Medulla oblongata (tissue), 1 donor: ENCODE data around the gene SRPK2.
A peak's percentile ranks its signal among the peaks of the same experiment; 100 is the strongest.

ENCODE experiments used
- DNase-seq: peaks from one replicate; pipeline ENCODE4 v3.0.0-alpha.2; 2015; ENCODE audit errors: extremely low spot score

Gene SRPK2

DNA sequence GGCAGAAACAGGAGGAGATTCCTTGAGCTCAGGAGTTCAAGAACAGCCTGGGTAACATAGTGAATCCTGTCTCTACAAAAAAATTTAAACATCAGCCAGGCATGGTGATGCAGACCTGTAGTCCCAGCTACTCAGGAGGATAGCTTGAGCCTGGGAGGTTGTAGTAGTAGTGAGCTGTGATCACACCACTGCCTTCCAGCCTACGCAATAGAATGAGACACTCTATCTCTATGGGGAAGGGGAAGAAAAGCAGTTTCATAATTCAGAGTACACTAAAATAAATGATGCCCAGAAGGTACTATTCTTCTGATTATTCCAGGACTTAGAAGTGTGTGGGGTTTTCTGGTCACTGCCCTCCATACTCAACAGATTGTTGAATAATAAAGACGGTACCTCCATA, 197.4 kb downstream of the SRPK2 start:
- no peak for DNase-seq

DNA sequence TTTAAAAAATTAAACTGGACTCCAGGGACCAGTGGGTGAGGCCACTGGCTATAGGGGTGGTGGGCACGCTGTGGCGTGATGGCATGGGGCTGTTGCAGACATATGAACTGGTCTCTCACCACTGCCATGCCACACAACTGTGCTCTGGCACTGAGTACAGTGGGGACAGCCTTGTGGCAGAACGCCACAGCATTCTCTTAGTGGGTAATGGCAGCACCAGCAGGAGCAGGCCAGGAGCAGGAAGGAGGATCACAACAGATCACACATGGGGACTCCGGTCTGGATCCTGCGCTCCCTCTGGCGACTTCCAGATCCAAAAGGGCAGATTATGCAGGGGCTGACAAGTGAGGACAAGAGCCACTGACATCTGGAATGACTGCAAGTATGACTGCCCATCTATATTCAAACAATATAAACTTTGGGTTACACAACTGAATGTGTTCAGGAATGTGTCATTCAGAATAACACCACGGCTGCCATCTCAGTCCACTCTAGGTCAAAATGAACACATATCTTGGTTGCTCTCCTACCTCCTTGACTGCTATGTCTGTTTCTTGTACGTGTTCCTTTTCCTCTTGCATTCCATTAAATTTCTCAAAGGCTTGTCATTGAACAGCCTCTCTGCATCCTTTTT, 198.7 kb downstream of the SRPK2 start:
- no peak for DNase-seq

DNA sequence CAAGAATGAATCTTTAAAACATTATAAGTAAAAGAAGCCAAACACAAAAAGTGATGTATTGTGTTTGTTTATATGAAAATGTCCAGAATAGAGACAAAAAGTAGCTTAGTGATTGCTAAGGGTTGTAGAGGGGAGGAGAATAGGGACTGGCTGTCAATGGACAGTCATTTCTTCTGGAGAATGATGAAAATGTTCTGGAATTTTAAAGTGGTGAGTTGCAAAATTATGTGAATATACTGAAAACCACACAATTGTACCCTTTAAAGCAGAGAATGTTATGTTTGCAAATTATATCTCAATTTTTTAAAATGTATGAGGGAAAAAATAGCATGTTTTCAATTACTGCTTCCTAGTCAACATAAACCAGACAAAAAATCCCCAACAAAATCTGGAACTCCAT, 200.5 kb downstream of the SRPK2 start:
- no peak for DNase-seq

DNA sequence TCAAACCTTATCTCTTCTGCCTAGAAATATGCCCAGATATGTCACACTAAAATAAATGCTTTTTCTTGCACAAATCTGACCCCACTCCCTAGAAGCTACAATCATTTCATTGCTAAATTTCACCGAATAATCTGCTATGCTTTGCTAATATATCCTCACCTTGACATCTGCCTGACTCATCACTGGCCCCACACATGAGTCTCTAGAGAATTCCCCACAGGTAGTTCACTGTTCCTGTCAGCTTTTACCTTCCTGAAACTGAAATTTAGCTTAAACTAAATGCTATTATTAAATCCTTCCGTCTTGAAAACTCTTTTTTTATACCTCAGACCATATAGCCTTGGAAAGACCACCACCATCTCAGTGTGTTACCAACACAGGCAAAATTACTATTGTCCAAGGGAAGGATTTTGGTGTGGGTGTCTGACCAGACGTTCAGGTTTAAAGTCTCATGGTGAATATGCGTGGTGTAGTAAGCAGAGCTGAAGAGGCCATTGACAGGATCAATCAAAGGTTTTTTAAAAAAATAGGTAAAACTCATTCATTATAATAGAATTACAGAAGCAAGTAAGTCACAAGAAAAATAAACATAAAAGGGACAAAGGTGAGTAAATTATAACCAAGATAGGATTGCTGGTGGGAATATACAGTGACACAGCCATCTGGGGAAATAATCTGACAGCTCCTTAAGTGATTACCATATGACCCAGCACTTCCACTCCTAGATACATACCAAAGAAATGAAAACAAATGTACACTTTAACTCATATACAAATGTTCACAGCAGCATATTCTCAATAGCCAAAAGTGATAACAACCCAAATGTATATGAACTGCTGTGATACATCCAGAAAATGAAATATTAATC, 201.2 kb downstream of the SRPK2 start:
- DNase-seq, result no peak

DNA sequence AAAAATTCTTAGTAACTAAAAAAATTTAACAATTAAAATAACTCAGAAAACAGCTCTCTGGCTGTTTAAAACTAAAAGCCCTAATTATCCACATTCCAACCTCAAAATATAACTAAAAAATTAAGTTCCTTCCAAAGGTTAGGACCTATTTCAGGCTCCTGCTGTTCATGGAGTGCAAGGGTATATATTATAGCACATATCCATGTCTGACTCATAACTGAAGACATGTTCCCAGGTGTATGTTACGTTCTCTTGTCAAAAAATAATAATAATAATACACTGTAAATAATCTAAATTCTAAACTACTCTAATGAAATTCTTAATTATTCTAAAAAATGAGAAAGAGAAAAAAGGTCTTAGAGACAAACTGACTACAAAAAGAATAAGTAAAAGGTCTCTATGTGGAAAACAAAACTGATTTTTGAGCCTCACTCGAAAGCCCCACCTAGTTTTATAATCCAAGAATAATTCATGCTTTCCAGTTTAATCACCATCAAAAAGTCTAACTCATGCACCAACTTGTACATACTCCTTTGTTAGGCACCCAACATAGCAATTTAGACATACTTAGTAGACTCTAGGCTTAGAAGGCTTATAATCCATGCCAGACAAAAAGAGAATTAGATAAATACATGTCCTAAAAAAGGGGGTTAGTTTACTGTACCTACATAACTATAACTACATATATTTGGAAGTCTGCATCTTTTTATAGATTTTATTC, 203.3 kb downstream of the SRPK2 start:
- DNase-seq, result no peak

DNA sequence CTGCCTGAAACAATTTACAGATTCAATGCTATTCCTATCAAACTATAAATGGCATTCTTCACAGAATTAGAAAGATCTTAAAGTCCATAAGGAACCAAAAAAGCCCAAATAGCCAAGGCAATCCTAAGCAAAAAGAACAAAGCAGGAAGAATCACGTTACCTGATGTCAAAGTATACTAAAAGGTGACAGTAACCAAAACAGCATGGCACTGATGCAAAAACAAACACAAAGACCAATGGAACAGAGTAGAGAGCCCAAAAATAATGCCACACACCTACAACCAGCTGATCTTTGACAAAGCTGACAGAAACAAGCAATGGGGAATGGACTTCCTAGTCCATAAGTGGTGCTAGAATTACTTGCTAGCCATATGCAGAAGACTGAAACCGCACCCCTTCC, 208.7 kb downstream of the SRPK2 start:
- DNase-seq, result no peak

DNA sequence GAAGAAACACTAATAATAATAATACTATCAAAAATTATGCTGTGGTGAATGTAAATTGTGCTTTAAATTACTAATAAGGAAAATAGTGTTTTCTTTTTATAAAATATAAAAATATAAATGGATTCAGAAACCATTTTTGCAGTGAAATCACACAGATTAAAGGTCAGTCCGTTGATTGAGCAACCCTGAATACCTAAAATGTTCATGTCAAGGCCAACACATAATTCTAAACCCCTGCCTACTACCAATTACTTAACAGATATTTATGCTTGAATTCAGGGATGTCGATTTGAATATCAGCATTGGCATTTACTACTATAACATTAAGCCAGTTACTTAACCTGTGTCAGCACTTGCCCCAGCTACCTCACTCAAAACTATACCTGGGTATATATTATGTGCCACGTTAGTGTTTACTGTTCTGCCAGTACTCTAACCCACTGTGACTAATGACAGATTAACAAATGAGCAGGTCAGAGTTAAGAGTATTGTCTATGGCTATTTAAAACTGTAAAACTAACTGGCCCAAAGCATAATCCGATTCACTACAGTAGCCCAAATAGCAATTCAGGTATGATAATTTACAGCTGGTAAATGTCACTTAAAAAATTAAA, 209.7 kb downstream of the SRPK2 start:
- no peak for DNase-seq

DNA sequence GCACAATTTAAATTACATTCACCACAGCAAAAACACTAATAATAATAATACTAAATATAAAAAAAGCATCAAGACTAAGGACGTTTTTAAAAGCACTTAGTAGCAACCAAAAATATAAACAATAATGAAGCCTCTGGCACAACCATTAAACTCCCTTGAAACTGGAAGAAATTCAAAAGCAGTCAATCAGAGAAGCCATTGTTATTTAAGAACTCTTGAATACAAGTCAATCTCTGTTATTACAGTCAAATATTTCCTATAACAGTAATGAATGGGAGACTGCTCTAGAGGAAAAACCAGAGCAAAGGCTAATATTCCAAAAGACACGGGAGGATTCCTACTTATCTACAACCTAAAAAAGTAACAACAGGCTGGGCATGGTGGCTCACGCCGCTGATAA, 210.5 kb downstream of the SRPK2 start:
- DNase-seq, result peak; percentile 47

DNA sequence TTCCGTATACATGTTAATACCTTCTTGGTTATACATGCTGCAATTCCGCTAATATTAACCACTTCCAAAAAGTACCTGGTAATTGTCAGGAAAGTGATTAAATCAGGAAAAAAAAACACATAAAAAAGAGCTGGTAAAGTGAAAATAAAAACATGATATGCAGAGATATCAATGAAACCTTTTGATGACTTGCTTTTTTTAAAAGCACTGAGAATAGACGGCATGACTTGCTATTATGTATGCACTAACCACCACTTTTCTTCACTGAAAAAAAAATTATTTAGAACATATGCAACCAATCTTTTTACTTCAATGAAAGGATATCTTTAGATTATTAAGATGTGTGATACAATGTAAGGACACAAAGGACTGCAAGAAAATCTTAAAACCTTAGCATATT, 211.7 kb downstream of the SRPK2 start:
- no peak for DNase-seq

DNA sequence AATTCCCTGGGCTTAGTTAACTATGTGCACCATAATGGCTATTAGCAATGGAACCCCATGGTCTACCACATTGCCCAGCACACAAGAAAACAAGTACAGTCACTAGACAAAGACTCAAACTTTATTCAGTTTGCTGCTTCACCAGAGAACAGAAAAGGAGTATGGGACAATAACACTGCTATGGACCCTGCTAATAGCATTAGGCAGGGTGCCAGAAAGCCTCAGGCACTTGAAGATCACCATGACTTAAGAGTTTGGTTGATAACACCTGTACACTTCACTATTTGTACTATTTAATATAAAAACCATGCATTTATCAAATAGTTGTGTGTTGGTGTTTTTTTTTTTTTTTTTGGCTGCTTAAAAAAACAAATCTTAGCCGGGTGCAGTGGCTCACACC, 215.1 kb downstream of the SRPK2 start:
- no peak for DNase-seq

DNA sequence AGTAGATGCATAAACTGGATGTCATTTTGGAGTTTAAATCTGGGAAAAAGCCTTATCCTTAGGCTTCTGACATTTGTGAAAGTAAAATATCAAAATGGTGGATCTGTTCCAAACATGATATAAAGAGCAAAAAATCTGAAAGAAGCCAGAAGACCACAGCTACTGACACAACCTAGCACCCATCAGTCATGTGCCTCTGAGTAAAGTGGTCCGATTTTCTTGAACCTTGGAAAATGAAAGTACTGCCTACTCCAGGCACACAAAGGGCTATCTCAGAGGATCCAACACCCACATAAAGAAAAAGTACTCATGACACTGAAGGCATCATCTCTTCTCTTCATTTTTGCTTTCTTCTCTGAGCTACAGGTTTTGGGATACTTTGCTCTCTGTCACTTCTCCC, 224.0 kb downstream of the SRPK2 start:
- DNase-seq, result no peak

DNA sequence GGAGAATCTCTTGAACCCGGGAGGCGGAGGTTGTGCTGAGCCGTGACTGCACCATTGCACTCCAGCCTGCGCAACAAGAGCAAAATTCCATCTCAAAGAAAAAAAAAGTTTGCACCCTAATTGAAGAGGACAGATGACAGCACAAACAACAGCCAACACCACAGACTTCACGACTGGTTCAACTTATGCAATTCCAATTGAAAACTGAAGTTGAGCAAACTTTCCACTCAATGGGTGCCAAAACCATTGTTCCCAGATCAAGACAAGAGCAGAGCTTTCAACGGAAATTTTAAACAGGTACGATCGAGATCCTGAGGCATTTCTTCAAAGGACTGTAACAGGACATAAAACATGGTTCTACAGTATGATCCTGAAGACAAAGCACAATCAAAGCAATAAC, 225.0 kb downstream of the SRPK2 start:
- no peak for DNase-seq

DNA sequence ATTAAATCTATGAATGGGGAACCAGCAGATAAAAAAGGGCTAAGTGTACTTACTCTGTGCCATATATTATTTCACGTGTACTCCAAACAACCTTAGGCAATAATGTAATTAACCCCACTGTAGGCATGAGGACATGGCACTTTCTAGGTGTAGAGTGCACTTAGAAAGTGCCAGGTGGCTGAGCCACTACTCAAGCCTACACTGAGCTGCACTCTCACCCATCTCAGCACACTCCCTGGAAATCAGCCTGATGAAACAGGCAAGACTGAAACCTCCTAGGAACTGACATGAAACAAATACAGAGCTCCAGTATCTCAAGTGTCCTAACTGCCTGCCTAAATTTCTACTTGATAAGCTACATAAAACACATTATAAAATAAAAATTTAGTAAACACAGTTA, 227.4 kb downstream of the SRPK2 start:
- DNase-seq, result no peak

DNA sequence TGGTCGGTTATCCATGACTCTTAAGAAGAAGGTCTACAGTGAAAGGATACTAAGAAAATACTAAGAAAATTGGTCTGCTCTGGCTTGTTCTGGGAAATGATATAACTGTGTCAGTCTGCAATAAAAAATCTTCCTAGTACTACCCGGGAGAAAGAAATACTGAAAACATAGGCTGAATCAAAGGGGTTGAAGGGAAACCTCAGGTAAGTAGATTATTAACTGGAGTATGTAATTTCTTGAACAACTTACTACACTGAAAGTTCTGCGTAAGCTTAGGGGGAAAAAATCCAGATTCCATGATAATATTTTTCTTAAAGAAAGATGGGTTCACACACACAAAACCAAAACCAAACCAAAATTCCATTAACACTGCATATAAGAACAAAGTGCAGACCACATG, 231.4 kb downstream of the SRPK2 start:
- DNase-seq, result no peak

DNA sequence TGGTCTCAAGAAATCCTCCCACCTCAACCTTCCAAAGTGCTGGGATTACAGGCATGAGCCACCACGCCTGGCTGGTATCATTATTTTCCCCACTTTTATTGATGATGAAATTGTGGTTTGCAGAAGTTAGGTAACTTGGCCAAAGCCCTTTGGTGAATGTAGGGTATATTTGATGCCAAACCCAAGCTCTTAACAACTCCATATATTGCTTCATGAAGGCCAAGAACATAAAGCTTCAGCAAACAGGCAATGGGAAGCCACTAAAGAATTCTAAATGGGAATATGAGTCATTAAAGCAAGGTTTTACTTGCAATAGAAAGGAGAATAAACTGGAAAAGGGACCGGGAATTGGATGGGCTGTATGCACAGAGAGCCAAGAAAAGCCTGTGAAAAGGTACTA, 232.0 kb downstream of the SRPK2 start:
- no peak for DNase-seq

DNA sequence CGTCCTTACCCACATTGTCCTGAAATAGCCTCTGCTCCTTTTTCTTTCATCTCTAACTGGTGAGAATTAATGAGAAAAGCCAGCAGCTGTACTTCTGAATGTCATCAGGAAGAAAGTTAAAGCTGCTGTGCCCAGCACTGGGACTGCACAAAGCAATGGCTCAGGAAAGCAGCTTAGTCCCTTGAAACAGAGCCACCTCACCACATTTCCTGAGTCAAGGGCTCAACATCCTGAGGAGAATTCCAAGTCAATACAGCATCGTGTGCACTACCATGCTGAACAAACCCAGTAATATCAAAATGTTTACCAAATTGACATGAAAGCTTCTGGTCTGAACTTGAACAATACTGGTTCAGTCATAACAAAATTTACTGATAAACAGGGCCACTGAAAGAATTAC, 234.6 kb downstream of the SRPK2 start:
- DNase-seq, result no peak

DNA sequence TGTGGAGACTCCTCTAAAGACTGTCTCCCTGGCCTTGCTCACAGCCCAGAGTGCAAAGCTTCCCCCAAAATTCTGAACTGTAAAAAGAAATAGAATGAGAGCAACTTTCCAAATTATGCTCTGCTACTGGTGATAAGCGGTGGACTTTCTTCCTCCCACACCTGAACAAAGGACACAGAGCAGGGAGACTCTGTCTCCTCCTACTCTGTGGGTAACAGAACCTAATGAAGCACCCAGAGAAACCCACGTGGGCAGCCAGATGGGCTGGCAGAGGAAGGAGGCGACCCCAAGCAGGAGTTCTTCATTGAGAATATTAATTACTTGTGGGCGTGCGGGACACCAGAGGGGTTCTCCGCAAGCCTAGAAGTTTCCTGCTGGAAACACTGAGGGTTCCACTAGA, 235.2 kb downstream of the SRPK2 start:
- no peak for DNase-seq

DNA sequence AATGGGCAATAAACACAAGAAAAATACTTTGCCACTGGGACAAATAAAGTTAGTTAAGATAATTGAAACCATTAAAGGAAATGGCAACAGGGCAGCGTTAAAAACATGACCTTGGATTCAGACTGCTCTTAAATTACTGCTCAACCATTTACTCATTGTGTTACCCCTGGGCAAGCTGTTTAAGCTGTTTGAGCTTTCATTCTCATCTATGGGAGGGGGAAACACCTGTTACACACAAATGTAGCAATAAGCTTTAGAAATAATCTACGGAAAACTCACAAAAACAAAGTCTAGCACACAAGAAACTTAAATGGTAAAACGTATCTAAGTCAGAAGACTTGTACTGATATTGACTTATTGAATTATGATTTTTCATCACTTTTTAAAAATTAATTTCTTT, 237.6 kb downstream of the SRPK2 start:
- no peak for DNase-seq

DNA sequence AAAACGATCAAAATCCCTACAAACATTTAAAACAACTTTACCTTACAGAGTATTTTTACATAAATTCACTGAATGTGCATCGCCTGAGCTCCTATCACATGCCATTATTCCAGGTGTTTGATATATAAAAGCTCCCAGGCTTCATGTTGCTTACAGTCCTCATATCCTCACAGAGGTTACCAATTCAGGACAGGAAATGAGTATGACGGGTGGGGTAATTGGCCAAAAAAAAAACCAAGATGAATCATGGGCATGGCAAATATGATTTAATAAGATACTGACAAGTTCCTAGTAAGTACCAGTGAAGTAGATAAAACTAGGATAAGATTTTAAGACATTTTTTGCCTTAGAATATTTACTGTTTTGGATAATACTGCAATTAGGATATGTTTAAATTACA, 238.9 kb downstream of the SRPK2 start:
- DNase-seq, result no peak

DNA sequence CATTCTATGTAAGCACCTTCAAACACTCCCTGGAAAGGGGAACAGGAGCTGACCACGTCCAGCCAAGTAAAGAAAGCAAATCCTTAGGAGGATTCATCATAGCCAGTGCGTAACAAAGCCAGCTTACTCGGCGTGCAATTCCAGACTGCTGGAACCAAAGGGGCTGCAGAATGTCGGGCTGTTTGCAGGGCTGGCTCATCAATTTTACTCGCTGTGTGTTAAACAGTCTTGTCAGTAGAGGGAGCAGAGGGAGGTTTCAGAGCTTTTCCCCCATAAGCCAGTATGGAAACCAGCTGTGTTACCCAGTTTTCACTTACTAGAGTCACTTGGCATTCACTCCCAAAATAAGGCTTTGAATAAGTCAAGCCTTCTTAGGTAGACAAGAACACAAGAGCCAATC, 247.7 kb downstream of the SRPK2 start:
- DNase-seq, result peak; percentile 48

DNA sequence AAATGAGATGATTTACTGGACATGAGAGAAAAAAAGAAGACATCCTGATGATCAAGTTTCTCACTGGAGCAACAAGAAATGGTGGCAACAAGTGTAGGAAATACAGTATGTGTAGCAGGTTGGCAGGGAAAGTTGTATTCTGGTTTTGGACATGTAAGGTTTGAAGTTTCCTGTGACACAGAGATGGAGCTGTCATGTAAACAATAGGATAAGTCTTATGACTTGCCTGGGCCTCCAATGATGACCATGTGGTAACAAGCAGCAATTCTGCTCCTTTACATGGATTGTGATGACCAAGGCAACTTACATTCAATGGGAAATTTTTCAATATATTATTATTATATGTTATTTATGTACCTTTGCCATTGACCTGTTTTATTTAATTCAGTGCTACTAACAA, 249.3 kb downstream of the SRPK2 start:
- no peak for DNase-seq

DNA sequence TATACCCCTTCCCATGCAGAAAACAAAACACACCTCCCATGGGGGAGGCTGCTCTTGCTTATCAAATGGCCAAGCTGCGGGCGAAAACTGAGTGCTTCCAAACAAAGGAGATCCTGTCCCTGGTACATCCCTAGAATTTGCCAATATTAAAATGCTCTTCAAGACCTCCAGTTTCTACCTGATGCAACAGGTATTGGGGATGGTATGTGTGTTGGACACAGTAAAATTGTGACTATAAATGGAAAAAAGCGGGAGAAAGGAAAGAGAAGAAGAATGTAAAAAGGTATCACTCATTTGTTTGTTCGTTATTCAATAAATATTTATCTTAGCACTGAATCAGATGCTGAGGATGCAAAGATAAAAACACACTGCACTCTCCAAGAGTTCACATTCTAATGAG, 250.8 kb downstream of the SRPK2 start:
- no peak for DNase-seq

DNA sequence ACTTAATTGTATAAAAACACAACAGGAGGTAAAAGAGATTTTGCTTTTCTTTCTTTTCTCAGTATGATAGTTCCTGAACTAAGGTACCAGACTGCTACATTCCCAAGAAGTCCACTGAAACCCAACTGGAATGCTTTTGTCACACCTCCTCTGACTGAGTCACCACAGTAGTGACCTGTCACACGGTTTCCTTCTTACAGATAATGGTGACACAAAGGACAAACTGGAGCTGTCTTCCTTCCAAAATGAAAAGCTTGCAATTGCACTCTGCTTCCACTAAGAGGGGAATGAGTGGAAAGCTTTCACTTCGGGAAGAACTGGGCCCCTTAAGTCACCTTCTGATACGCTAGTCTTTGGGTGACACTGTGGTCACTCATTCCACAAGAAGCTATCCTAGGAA, 252.5 kb downstream of the SRPK2 start:
- DNase-seq, result no peak
